H1 (cell line): ENCODE measurements around the gene TUBB4B. TPM values are rescaled to one million over a fixed set of nuclear protein-coding genes. Genes with fewer than 3 reads are reported as not detected.

Experiments used
- CTCF ChIA-PET: fragments of 300-600 bp; sonication (Branson Sonifier 250); formaldehyde crosslinking; loops from one replicate; lab custom pipeline; 2021; ENCODE audit not compliant: partially characterized antibody; lab: Charles Lee
- POLR2A ChIA-PET: fragments of 300-600 bp; sonication (Branson Sonifier 250); formaldehyde crosslinking; loops from one replicate; lab custom pipeline; 2021; ENCODE audit warnings: inconsistent platforms; ENCODE audit not compliant: partially characterized antibody; lab: Charles Lee
- DNase-seq, 2 experiments: peaks; one replicate each; pipeline versions ENCODE4 v3.0.0 to v3.0.0-alpha.2; 2010 to 2022; ENCODE audit warnings: low spot score in 2 of 2, low read depth in 1 of 2, mixed read lengths in 1 of 2
- FAIRE-seq: peaks from 2 replicates; lab custom pipeline; 2011; peaks lifted over from hg19 to GRCh38; lab: Jason Lieb, UNC
- H2AFZ ChIP-seq: 2 replicates; pipeline ENCODE4 v1.8.1; 2012; ENCODE audit warnings: low read length, inconsistent platforms
- H2AK5ac ChIP-seq: 2 replicates; pipeline ENCODE4 v1.6.1; 2013; ENCODE audit warnings: low read depth, low read length
- H2BK120ac ChIP-seq: replicated peaks from 2 replicates; pipeline ENCODE3; 2013; ENCODE audit warnings: low read depth, low read length, inconsistent platforms
- H2BK12ac ChIP-seq: 2 replicates; pipeline ENCODE4 v1.6.1; 2013; ENCODE audit warnings: low read depth, low read length
- H2BK15ac ChIP-seq: 2 replicates; pipeline ENCODE4 v1.6.1; 2013; ENCODE audit warnings: low read length
- H2BK20ac ChIP-seq: 2 replicates; pipeline ENCODE4 v1.6.1; 2013; ENCODE audit warnings: low read length
- H2BK5ac ChIP-seq: 2 replicates; pipeline ENCODE4 v1.6.1; 2013; ENCODE audit warnings: low read depth, low read length
- H3K14ac ChIP-seq: 2 replicates; pipeline ENCODE4 v1.6.1; 2013; ENCODE audit warnings: inconsistent platforms; ENCODE audit not compliant: insufficient read length
- H3K18ac ChIP-seq: 2 replicates; pipeline ENCODE4 v1.6.1; 2013; ENCODE audit warnings: low read length; ENCODE audit errors: extremely low read depth
- H3K23ac ChIP-seq: 2 replicates; pipeline ENCODE4 v1.6.1; 2013; ENCODE audit warnings: inconsistent platforms; ENCODE audit not compliant: insufficient read length
- H3K23me2 ChIP-seq: 2 replicates; pipeline ENCODE4 v1.6.1; 2013; ENCODE audit warnings: low read depth, low read length
- H3K27ac ChIP-seq: 2 replicates; pipeline ENCODE4 v1.6.1; 2011; ENCODE audit warnings: low read depth, low read length, inconsistent platforms
- H3K27me3 ChIP-seq, 4 experiments: replicated peaks in 1 of 4; 1 replicate in 1 of 4; 2 replicates in 3 of 4; pipeline versions ENCODE4 v1.6.1 to v1.8.1; 2011 to 2013; ENCODE audit warnings: low read length in 3 of 4, mild to moderate bottlenecking in 3 of 4, inconsistent platforms in 2 of 4, mixed read lengths in 2 of 4, moderate library complexity in 1 of 4; ENCODE audit not compliant: control insufficient read depth in 3 of 4, insufficient read depth in 3 of 4; ENCODE audit errors: extremely low read depth in 1 of 4
- H3K36me3 ChIP-seq, 4 experiments: 2 replicates each; pipeline versions ENCODE4 v1.6.1 to v1.8.1; 2011 to 2013; ENCODE audit warnings: mild to moderate bottlenecking in 4 of 4, low read length in 3 of 4, moderate library complexity in 2 of 4, control low read depth in 1 of 4, inconsistent platforms in 1 of 4; ENCODE audit not compliant: insufficient read depth in 4 of 4, control insufficient read depth in 2 of 4
- H3K4ac ChIP-seq: replicated peaks from 2 replicates; pipeline ENCODE3; 2013; ENCODE audit warnings: low read length, low read depth, mixed read lengths, inconsistent platforms; ENCODE audit not compliant: insufficient read length
- H3K4me1 ChIP-seq, 4 experiments: replicated peaks in 1 of 4; 1 replicate in 1 of 4; 2 replicates in 3 of 4; pipeline versions ENCODE4 v1.6.1 to v1.8.1; 2011 to 2013; ENCODE audit warnings: low read length in 3 of 4, inconsistent platforms in 2 of 4, mixed read lengths in 1 of 4; ENCODE audit not compliant: insufficient read depth in 4 of 4, control insufficient read depth in 3 of 4
- H3K4me2 ChIP-seq, 2 experiments: 2 replicates each; pipeline versions ENCODE4 v1.6.1 to v1.8.1; 2011 to 2013; ENCODE audit warnings: low read depth in 2 of 2, low read length in 2 of 2, control low read depth in 1 of 2, inconsistent platforms in 1 of 2, mild to moderate bottlenecking in 1 of 2; ENCODE audit not compliant: insufficient read depth in 1 of 2
- H3K4me3 ChIP-seq, 4 experiments: fragments of 200-600, 300-600 bp in 1 of 4; sonication (generic), shearing (Covaris generic), sonication (Bioruptor Twin) in 1 of 4; 2 replicates each; pipeline versions ENCODE4 v1.5.1 to v1.8.1; 2011 to 2016; ENCODE audit warnings: low read length in 4 of 4, low read depth in 3 of 4, control low read depth in 2 of 4, inconsistent platforms in 2 of 4, mild to moderate bottlenecking in 2 of 4, mixed read lengths in 1 of 4, moderate library complexity in 1 of 4; ENCODE audit not compliant: insufficient read depth in 2 of 4; ENCODE audit errors: extremely low read depth in 1 of 4
- H3K56ac ChIP-seq: replicated peaks from 2 replicates; pipeline ENCODE3; 2013; ENCODE audit warnings: low read depth, mild to moderate bottlenecking, mixed read lengths, low read length, inconsistent platforms; ENCODE audit not compliant: insufficient read length
- H3K79me1 ChIP-seq: 2 replicates; pipeline ENCODE4 v1.6.1; 2013; ENCODE audit warnings: low read depth, low read length, control low read depth
- H3K79me2 ChIP-seq, 2 experiments: 2 replicates each; pipeline versions ENCODE4 v1.6.1 to v1.8.1; 2012 to 2013; ENCODE audit warnings: low read length in 2 of 2, mild to moderate bottlenecking in 2 of 2, inconsistent platforms in 1 of 2; ENCODE audit not compliant: insufficient read depth in 2 of 2, control insufficient read depth in 1 of 2
- H3K9ac ChIP-seq, 4 experiments: replicated peaks in 1 of 4; 1 replicate in 1 of 4; 2 replicates in 3 of 4; pipeline versions ENCODE4 v1.6.1 to v1.8.1; 2011 to 2013; ENCODE audit warnings: low read depth in 3 of 4, low read length in 3 of 4, control low read depth in 2 of 4, mild to moderate bottlenecking in 2 of 4, moderate library complexity in 2 of 4, inconsistent platforms in 1 of 4; ENCODE audit errors: extremely low read depth in 1 of 4
- H3K9me3 ChIP-seq, 2 experiments: 2 replicates each; pipeline versions ENCODE4 v1.6.1 to v1.8.1; 2012 to 2013; ENCODE audit warnings: mild to moderate bottlenecking in 2 of 2, moderate library complexity in 2 of 2, control low read depth in 1 of 2, inconsistent platforms in 1 of 2, low read depth in 1 of 2, low read length in 1 of 2, mixed read lengths in 1 of 2; ENCODE audit not compliant: insufficient read depth in 2 of 2
- H4K20me1 ChIP-seq, 2 experiments: replicated peaks in 1 of 2; 2 replicates each; pipeline versions ENCODE3 to v1.8.1; 2011 to 2013; ENCODE audit warnings: inconsistent platforms in 2 of 2, low read length in 2 of 2, mild to moderate bottlenecking in 1 of 2; ENCODE audit not compliant: insufficient read depth in 2 of 2, control insufficient read depth in 1 of 2
- H4K5ac ChIP-seq: 2 replicates; pipeline ENCODE4 v1.6.1; 2013; ENCODE audit warnings: low read length, low read depth, mixed read lengths, inconsistent platforms; ENCODE audit not compliant: insufficient read length
- H4K8ac ChIP-seq: 2 replicates; pipeline ENCODE4 v1.8.0; 2013; ENCODE audit warnings: mild to moderate bottlenecking, moderate library complexity, low read length, inconsistent platforms; ENCODE audit not compliant: insufficient read depth; ENCODE audit errors: extremely low read depth
- H4K91ac ChIP-seq: replicated peaks from 2 replicates; pipeline ENCODE3; 2013; ENCODE audit warnings: low read length, mixed read lengths, inconsistent platforms; ENCODE audit not compliant: insufficient read length
- ATF3 ChIP-seq: IDR thresholded peaks from 2 replicates; pipeline ENCODE4 v1.6.1; 2011; ENCODE audit warnings: low read depth, mild to moderate bottlenecking, low read length; ENCODE audit not compliant: insufficient read depth
- CREB1 ChIP-seq: IDR thresholded peaks from 2 replicates; pipeline ENCODE4 v1.6.1; 2012; ENCODE audit warnings: inconsistent platforms
- EP300 ChIP-seq, 2 experiments: IDR thresholded peaks; 1 replicate in 1 of 2; 2 replicates in 1 of 2; pipeline ENCODE4 v1.6.1; 2011 to 2012; ENCODE audit warnings: low read depth in 2 of 2, low read length in 2 of 2, mild to moderate bottlenecking in 2 of 2, borderline replicate concordance in 1 of 2, inconsistent platforms in 1 of 2, moderate library complexity in 1 of 2
- EZH2 ChIP-seq: fragments of 200-600 bp; sonication (generic); IDR thresholded peaks from 2 replicates; pipeline ENCODE4 v1.7.1; 2012; ENCODE audit warnings: low read depth, mild to moderate bottlenecking, moderate library complexity, low read length, inconsistent platforms; ENCODE audit not compliant: severe bottlenecking
- MAX ChIP-seq: IDR thresholded peaks from 2 replicates; pipeline ENCODE4 v1.6.1; 2012; ENCODE audit warnings: inconsistent platforms
- PHF8 ChIP-seq: fragments of 200-600 bp; sonication (generic); conservative IDR thresholded peaks from 2 replicates; pipeline ENCODE4 v1.7.1; 2012; ENCODE audit warnings: low read depth, mild to moderate bottlenecking, inconsistent platforms, low read length, moderate library complexity
- SIRT6 ChIP-seq: IDR thresholded peaks from one replicate; pipeline ENCODE4 v1.7.1; 2012; ENCODE audit warnings: low read length, inconsistent platforms
- SUZ12 ChIP-seq: fragments of 200-600 bp; sonication (generic); IDR thresholded peaks from 2 replicates; pipeline ENCODE4 v1.6.1; 2012; ENCODE audit warnings: mild to moderate bottlenecking, inconsistent platforms, low read length, moderate library complexity, mixed read lengths
- TBP ChIP-seq: IDR thresholded peaks from 2 replicates; pipeline ENCODE4 v1.6.1; 2011; ENCODE audit warnings: low read depth, low read length, improper control_type of control experiment
- USF2 ChIP-seq: IDR thresholded peaks from 2 replicates; pipeline ENCODE4 v1.6.1; 2011; ENCODE audit warnings: low read length, improper control_type of control experiment
- YY1 ChIP-seq: IDR thresholded peaks from 2 replicates; pipeline ENCODE4 v1.6.1; 2011; ENCODE audit warnings: low read depth, mild to moderate bottlenecking, low read length
- WGBS, 2 experiments: shearing (Covaris generic) in 1 of 2; methylation state at CpG; one replicate each; pipeline versions ENCODE4 v1.1.6 to v1.1.7; 2013 to 2015; ENCODE audit warnings: low lambda C conversion rate in 2 of 2, mixed read lengths in 2 of 2, inconsistent platforms in 1 of 2, low coverage in 1 of 2, missing lambda C conversion rate in 1 of 2; ENCODE audit not compliant: insufficient replicate concordance in 2 of 2, insufficient coverage in 1 of 2, insufficient read length in 1 of 2; ENCODE audit errors: extremely low coverage in 1 of 2, missing lambda C conversion rate in 1 of 2; 5-methylcytosine and 5-hydroxymethylcytosine counted together
- polyA plus RNA-seq, 7 experiments: library from polyadenylated mRNA; depleted of rRNA in 3 of 7; stranded (reverse) in 5 of 7; unstranded in 2 of 7; fragments of >200 nt in 5 of 7; fragments of 200-250 nt in 2 of 7; gene quantifications; 1 replicate in 5 of 7; 2 replicates in 1 of 7; 4 replicates in 1 of 7; pipeline versions ENCODE4 v1.2.1 to v1.2.3, GENCODE V29; 2011 to 2013; ENCODE audit warnings: missing spikeins in 2 of 7, mixed read lengths in 2 of 7
- total RNA-seq: library from RNA; stranded (reverse); fragmentation: NEBNext Ultra II Directional; extraction: Animal tissue kit (Norgen Biotek cat#: 25700); gene quantifications from 2 replicates; pipeline ENCODE4 v1.2.1, GENCODE V29; 2021

The TUBB4B gene
- total and polyA plus RNA-seq, 2 of the 8 experiments (the other 6 are each of a cell fraction or from before 2014, with no cell fraction given) = 280 to 307 TPM

GRCh38 chr9:137256856-137257255, 15.8 kb downstream of the TUBB4B start:
- Histone ChIP-seq H2BK120ac (no peak overlapping the region), H4K20me1 (peaks cover 0 to 4% of the 10 kb centered on the region in 2 experiments), H3K23ac (no peak overlapping the region), H3K27me3 (peaks cover 0 to 7% (median 0%) of the 10 kb centered on the region in 4 experiments; a peak in 2 of 7 replicates), H4K5ac (no peak overlapping the region), H2AK5ac (no peak overlapping the region), H4K91ac (no peak overlapping the region), H2BK12ac (no peak overlapping the region), H4K8ac (no peak overlapping the region), H3K27ac (no peak overlapping the region), H3K9me3 (no peaks in the 10 kb centered on the region), H3K4me2 (no peak overlapping the region; a peak in 1 of 4 replicates), H3K9ac (no peak overlapping the region), H3K14ac (no peak overlapping the region), H3K56ac (no peak overlapping the region), H2AFZ (no peak overlapping the region), H3K4me1 (peaks cover 0 to 19% (median 15%) of the 10 kb centered on the region in 4 experiments; a peak in 5 of 7 replicates), H2BK5ac (no peak overlapping the region), H2BK15ac (no peak overlapping the region), H3K79me1 (peaks cover 9% of the 10 kb centered on the region), H3K79me2 (peaks cover 0 to 13% of the 10 kb centered on the region in 2 experiments; a peak in 2 of 4 replicates), H3K4ac (no peak overlapping the region), H2BK20ac (no peak overlapping the region), H3K23me2 (peaks cover 14% of the 10 kb centered on the region; the same call in 1 of the 2 replicates), H3K4me3 (no peak overlapping the region), H3K18ac (no peak overlapping the region), H3K36me3 (peaks cover 3 to 17% (median 12%) of the 10 kb centered on the region in 4 experiments; a peak in 6 of 8 replicates)
- WGBS, 2 experiments = 97% methylated on average over 15 of the region's 15 CpGs; no CpG with 5 or more reads in 1 of the 2 experiments
- DNase-seq (no peak), FAIRE-seq (no peak)
- ChIA-PET POLR2A (interaction anchor here (0.7 to 69.9 kb wide), 5 partner anchors 0 to 59 kb away, joined by 3 to 1462 read pairs (median 5); partner anchors contain the start of genes CYSRT1, NDOR1, NELFB and RNF208), CTCF (interaction anchor here (1.0 to 4.7 kb wide), 11 partner anchors 9 to 231 kb away, joined by 3 to 13 read pairs (median 4); partner anchors contain the start of genes ABCA2 and RNF224)
- TF ChIP-seq ATF3 = no peak
- TF ChIP-seq USF2 = no peak
- TF ChIP-seq MAX = no peak
- no peak for TF ChIP-seq EP300 (IDR thresholded peaks at IDR 0.05; ENCODE audit: borderline replicate concordance in 1 of 2, low read depth in 2 of 2, low read length in 2 of 2)
- TF ChIP-seq TBP = no peak
- TF ChIP-seq YY1 = no peak
- TF ChIP-seq SIRT6 = no peak
- TF ChIP-seq SUZ12 = no peak
- TF ChIP-seq EZH2 = no peak
- no peak for TF ChIP-seq CREB1
- no peak for TF ChIP-seq PHF8
